ENCODE results near the gene FNDC7.

- TF ChIP-seq CTCF (conservative IDR thresholded peaks at IDR 0.05; ENCODE audit: low read length) (no peak), EZH2phosphoT487 (IDR thresholded peaks at IDR 0.05; ENCODE audit: borderline replicate concordance, low read depth, low read length) (no peak)
Observed at GRCh38 chr1:108685529-108685928, 27.2 kb upstream of the FNDC7 start.
